Keratinocyte (primary cell): Measurements from ENCODE around the gene STX8. TPM values are rescaled to one million over a fixed set of nuclear protein-coding genes. Genes with fewer than 3 reads are reported as not detected.

Source experiments
- DNase-seq: peaks from one replicate; pipeline ENCODE4 v3.0.0-alpha.2; 2011; ENCODE audit warnings: low read depth, missing footprints, low spot score
- FAIRE-seq: peaks from 2 replicates; lab custom pipeline; 2011; peaks lifted over from hg19 to GRCh38; lab: Jason Lieb, UNC
- H2AFZ ChIP-seq: 2 replicates; pipeline ENCODE4 v1.6.0; 2012; ENCODE audit warnings: low read length, control low read depth, inconsistent platforms; ENCODE audit not compliant: control insufficient read depth
- H3K27ac ChIP-seq: 2 replicates; pipeline ENCODE4 v1.5.1; 2011; ENCODE audit warnings: low read length; ENCODE audit not compliant: control insufficient read depth, insufficient read depth
- H3K27me3 ChIP-seq: 3 replicates; pipeline ENCODE4 v1.6.0; 2011; ENCODE audit warnings: low read length; ENCODE audit not compliant: control insufficient read depth, insufficient read depth; ENCODE audit errors: extremely low read depth
- H3K36me3 ChIP-seq, 2 experiments: 2 replicates in 1 of 2; 3 replicates in 1 of 2; pipeline ENCODE4 v1.5.1; 2011; ENCODE audit warnings: low read length in 2 of 2, mild to moderate bottlenecking in 1 of 2; ENCODE audit not compliant: control insufficient read depth in 2 of 2, insufficient read depth in 2 of 2; ENCODE audit errors: extremely low read depth in 1 of 2
- H3K4me1 ChIP-seq: 3 replicates; pipeline ENCODE4 v1.5.1; 2011; ENCODE audit warnings: low read length; ENCODE audit not compliant: control insufficient read depth, insufficient read depth; ENCODE audit errors: extremely low read depth
- H3K4me2 ChIP-seq: 3 replicates; pipeline ENCODE4 v1.6.0; 2011; ENCODE audit warnings: low read depth, low read length; ENCODE audit not compliant: control insufficient read depth, insufficient read depth; ENCODE audit errors: extremely low read depth
- H3K4me3 ChIP-seq, 3 experiments: fragments of 200-600 bp in 1 of 3; sonication (generic) in 1 of 3; 2 replicates in 2 of 3; 3 replicates in 1 of 3; pipeline ENCODE4 v1.5.1; 2011 to 2016; ENCODE audit warnings: low read length in 3 of 3, mild to moderate bottlenecking in 3 of 3, control low read depth in 2 of 3, inconsistent platforms in 1 of 3, low read depth in 1 of 3, mixed read lengths in 1 of 3, mixed run types in 1 of 3, moderate library complexity in 1 of 3; ENCODE audit not compliant: control insufficient read depth in 2 of 3, insufficient read depth in 2 of 3; ENCODE audit errors: extremely low read depth in 1 of 3
- H3K79me2 ChIP-seq: 2 replicates; pipeline ENCODE4 v1.6.0; 2012; ENCODE audit warnings: low read length; ENCODE audit not compliant: control insufficient read depth, insufficient read depth
- H3K9ac ChIP-seq: 3 replicates; pipeline ENCODE4 v1.6.0; 2011; ENCODE audit warnings: low read length; ENCODE audit not compliant: control insufficient read depth, insufficient read depth; ENCODE audit errors: extremely low read depth
- H3K9me1 ChIP-seq: 3 replicates; pipeline ENCODE4 v1.6.0; 2011; ENCODE audit warnings: low read length; ENCODE audit not compliant: control insufficient read depth, insufficient read depth; ENCODE audit errors: extremely low read depth
- H3K9me3 ChIP-seq: 2 replicates; pipeline ENCODE4 v1.5.1; 2012; ENCODE audit warnings: low read depth, low read length; ENCODE audit not compliant: control insufficient read depth
- H4K20me1 ChIP-seq: 3 replicates; pipeline ENCODE4 v1.6.0; 2011; ENCODE audit warnings: low read length; ENCODE audit not compliant: control insufficient read depth, insufficient read depth; ENCODE audit errors: extremely low read depth
- EZH2 ChIP-seq: IDR thresholded peaks from one replicate; pipeline ENCODE4 v1.6.1; 2012; ENCODE audit warnings: inconsistent platforms, mild to moderate bottlenecking, low read length, moderate library complexity
- dilution Hi-C: fragments of 300-500 bp; cut with MboI; formaldehyde crosslinking; loops from one replicate; pipeline ENCODE4 v1.7.0; 2020; ENCODE audit warnings: low sequenced_read_pairs; ENCODE audit not compliant: extremely low pct_ligation_motif_present
- polyA plus RNA-seq, 5 experiments: library from polyadenylated mRNA; depleted of rRNA in 3 of 5; stranded (reverse) in 3 of 5; stranded (forward) in 1 of 5; unstranded in 1 of 5; fragments of >200 nt; gene quantifications; 1 replicate in 1 of 5; 2 replicates in 3 of 5; 3 replicates in 1 of 5; pipeline versions ENCODE4 v1.2.1 to v1.2.3, GENCODE V29; 2011 to 2012; ENCODE audit warnings: missing spikeins in 2 of 5, low read depth in 1 of 5, low replicate concordance in 1 of 5
- TF ChIP-seq, protein P1 (sequence below), 3 experiments: IDR thresholded peaks in 1 of 3; conservative IDR thresholded peaks in 1 of 3; optimal IDR thresholded peaks in 1 of 3; 2 replicates in 2 of 3; 3 replicates in 1 of 3; pipeline versions ENCODE3 to v1.5.1; 2011; ENCODE audit warnings: low read length in 3 of 3, mild to moderate bottlenecking in 3 of 3, moderate library complexity in 2 of 3, control low read depth in 1 of 3, inconsistent platforms in 1 of 3; ENCODE audit not compliant: insufficient read depth in 2 of 3; ENCODE audit errors: extremely low read depth in 1 of 3

STX8 gene
- polyA plus RNA-seq, 1 donor (not counting 4 experiments of a cell fraction or from before 2014, with no cell fraction given), result 90.3 TPM

DNA sequence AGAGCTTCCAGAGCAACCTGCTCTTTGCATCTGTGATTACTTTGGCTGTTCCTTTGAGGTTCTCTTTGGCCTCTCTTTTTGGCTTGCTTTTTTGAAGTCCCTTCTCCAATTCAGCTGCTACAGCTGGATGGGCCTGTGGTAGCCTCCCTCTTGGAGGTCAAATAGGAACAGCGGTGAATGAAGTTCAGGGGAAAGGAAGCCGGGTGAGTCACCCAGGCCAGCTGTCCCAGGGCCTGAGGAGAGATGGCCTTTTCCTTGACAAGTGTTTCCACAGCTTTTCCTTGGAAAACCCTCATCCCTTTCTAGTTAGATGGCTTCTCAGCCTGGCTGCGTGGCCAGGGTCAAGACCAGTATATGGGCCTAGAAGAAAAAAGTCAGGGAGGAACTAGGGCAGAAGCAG lies 103.1 kb downstream of the STX8 start:
- Histone ChIP-seq H2AFZ (no peak overlapping the region), H3K79me2 (no peaks in the 10 kb centered on the region), H3K9me1 (no peaks in the 10 kb centered on the region), H3K27ac (no peak overlapping the region), H3K36me3 (peaks cover 0 to 3% of the 10 kb centered on the region in 2 experiments), H3K4me2 (no peak overlapping the region), H3K4me1 (no peaks in the 10 kb centered on the region), H4K20me1 (no peaks in the 10 kb centered on the region), H3K9me3 (no peaks in the 10 kb centered on the region), H3K4me3 (no peak overlapping the region), H3K27me3 (no peaks in the 10 kb centered on the region), H3K9ac (no peak overlapping the region)
- dilution Hi-C loops, result no loop called here
- no peak for DNase-seq
- TF ChIP-seq EZH2, result no peak
- TF ChIP-seq, protein P1, sequence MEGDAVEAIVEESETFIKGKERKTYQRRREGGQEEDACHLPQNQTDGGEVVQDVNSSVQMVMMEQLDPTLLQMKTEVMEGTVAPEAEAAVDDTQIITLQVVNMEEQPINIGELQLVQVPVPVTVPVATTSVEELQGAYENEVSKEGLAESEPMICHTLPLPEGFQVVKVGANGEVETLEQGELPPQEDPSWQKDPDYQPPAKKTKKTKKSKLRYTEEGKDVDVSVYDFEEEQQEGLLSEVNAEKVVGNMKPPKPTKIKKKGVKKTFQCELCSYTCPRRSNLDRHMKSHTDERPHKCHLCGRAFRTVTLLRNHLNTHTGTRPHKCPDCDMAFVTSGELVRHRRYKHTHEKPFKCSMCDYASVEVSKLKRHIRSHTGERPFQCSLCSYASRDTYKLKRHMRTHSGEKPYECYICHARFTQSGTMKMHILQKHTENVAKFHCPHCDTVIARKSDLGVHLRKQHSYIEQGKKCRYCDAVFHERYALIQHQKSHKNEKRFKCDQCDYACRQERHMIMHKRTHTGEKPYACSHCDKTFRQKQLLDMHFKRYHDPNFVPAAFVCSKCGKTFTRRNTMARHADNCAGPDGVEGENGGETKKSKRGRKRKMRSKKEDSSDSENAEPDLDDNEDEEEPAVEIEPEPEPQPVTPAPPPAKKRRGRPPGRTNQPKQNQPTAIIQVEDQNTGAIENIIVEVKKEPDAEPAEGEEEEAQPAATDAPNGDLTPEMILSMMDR (optimal IDR thresholded peaks at IDR 0.05 in 1 of 3, IDR thresholded peaks at IDR 0.05 in 1 of 3, conservative IDR thresholded peaks at IDR 0.05 in 1 of 3; ENCODE audit: extremely low read depth in 1 of 3, insufficient read depth in 2 of 3, low read length in 3 of 3), result no peak
- FAIRE-seq, result no peak

DNA sequence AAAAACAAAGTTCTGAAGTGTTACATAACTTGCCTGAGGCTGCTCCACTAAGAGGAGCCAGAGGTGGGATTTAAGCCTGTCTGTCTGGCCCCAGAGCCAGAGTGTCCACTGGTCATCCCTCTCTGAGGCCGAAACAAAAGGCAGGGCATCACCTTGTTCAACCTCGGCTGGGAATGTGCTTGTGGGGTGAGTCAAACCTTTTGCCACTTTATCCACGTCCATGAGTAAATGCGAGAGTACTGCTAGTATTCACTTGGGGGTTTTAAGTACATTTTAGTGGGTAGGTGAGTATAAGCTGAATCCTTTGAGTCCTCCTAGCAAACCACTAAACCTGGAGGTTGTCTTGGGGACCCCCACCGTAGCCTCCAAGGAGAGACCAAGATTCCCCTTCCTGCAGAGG lies 103.5 kb downstream of the STX8 start:
- dilution Hi-C loops, result no loop called here
- H3K36me3 ChIP-seq, result peaks cover 0 to 3% of the 10 kb centered on the region in 2 experiments
- no peaks in the 10 kb centered on the region for H3K9me1 ChIP-seq
- H3K9me3 ChIP-seq, result no peaks in the 10 kb centered on the region
- H4K20me1 ChIP-seq, result no peaks in the 10 kb centered on the region
- H3K27me3 ChIP-seq, result no peaks in the 10 kb centered on the region
- no peak overlapping the region for H3K4me2 ChIP-seq
- no peak overlapping the region for H2AFZ ChIP-seq
- no peak overlapping the region for H3K27ac ChIP-seq
- no peak for TF ChIP-seq EZH2
- TF ChIP-seq, protein P1 (optimal IDR thresholded peaks at IDR 0.05 in 1 of 3, IDR thresholded peaks at IDR 0.05 in 1 of 3, conservative IDR thresholded peaks at IDR 0.05 in 1 of 3; ENCODE audit: extremely low read depth in 1 of 3, insufficient read depth in 2 of 3, low read length in 3 of 3), result no peak
- DNase-seq (no peak), FAIRE-seq (no peak)
- no peaks in the 10 kb centered on the region for H3K4me1 ChIP-seq
- no peak overlapping the region for H3K4me3 ChIP-seq
- H3K79me2 ChIP-seq, result no peaks in the 10 kb centered on the region
- no peak overlapping the region for H3K9ac ChIP-seq
